ENCODE measurements around the gene PLEKHG4. TPM values are rescaled to one million over a fixed set of nuclear protein-coding genes. Genes with fewer than 3 reads are reported as not detected.
A peak's percentile ranks its signal among the peaks of the same experiment; 100 is the strongest.

Gene PLEKHG4
- total and polyA plus RNA-seq, 10 donors = 5.1 to 27.9 (median 13.0) TPM

DNA sequence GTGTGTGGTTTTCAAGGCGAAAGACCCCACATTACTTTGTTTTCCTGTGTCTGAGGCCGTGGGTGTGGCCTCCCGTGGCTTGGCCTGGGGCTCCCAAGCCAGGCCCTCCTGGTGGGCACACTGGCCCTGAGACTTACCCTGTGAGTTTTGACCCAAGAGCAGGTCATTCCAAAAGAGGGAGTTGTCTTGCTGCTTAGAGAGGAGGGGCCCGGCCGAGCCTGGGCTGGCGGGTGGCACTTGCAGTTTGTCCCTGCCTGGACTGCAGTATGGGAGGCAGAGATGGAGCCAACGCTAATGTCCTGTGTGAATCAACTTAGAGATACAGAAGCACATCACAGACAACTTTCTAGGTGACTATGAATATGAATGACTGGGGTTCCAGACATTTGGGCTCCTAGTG lies 22.7 kb downstream of the PLEKHG4 start:
- no peaks in the 10 kb centered on the region for H3K9me3 ChIP-seq
- no peaks in the 10 kb centered on the region for H3K4me1 ChIP-seq
- TF ChIP-seq, protein P1, sequence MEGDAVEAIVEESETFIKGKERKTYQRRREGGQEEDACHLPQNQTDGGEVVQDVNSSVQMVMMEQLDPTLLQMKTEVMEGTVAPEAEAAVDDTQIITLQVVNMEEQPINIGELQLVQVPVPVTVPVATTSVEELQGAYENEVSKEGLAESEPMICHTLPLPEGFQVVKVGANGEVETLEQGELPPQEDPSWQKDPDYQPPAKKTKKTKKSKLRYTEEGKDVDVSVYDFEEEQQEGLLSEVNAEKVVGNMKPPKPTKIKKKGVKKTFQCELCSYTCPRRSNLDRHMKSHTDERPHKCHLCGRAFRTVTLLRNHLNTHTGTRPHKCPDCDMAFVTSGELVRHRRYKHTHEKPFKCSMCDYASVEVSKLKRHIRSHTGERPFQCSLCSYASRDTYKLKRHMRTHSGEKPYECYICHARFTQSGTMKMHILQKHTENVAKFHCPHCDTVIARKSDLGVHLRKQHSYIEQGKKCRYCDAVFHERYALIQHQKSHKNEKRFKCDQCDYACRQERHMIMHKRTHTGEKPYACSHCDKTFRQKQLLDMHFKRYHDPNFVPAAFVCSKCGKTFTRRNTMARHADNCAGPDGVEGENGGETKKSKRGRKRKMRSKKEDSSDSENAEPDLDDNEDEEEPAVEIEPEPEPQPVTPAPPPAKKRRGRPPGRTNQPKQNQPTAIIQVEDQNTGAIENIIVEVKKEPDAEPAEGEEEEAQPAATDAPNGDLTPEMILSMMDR (IDR thresholded peaks at IDR 0.05 in 8 of 11, conservative IDR thresholded peaks at IDR 0.05 in 3 of 11) = no peak
- TF ChIP-seq POLR2A (IDR thresholded peaks at IDR 0.05) = no peak
- no peak for TF ChIP-seq POLR2AphosphoS5 (IDR thresholded peaks at IDR 0.05)
- H3K27ac ChIP-seq = no peak overlapping the region
- peak; percentile 41 for DNase-seq
- H3K27me3 ChIP-seq (replicated peaks in 1 of 7) = no peaks in the 10 kb centered on the region
- H3K36me3 ChIP-seq = no peaks in the 10 kb centered on the region
- H3K4me3 ChIP-seq = no peak overlapping the region
- intact Hi-C loops (cut with DNase I; ENCODE audit: low total_unique reads) = no loop called here
- 69 to 91% (median 81%) methylated on average over 7 of the region's 7 CpGs for WGBS, 5 donors

DNA sequence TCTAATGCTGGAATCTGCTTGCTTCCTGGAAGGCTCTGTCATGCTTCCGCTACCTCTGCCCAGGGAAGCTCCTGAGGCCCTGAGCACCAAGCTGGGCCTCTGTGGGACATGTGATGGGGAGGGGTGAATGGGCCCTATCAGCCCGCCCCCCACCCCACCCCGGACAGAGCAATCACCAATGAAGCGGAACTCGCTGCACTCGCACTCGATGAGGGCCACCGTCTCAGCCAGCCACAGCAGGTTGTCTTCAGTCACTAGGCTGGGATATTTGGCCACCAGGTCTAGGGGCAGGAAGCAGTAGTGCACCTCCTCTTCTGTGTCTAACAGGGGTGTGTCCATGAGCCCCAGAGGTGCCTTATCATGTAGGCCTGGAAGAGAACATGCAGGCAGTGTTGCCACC lies 23.6 kb downstream of the PLEKHG4 start:
- Histone ChIP-seq H3K9me3 (no peaks in the 10 kb centered on the region), H3K4me3 (no peak overlapping the region), H3K27ac (no peak overlapping the region), H3K4me1 (peaks cover 0 to 3% (median under 1%) of the 10 kb centered on the region in 6 donors), H3K36me3 (no peaks in the 10 kb centered on the region), H3K27me3 (replicated peaks in 1 of 7) (no peaks in the 10 kb centered on the region)
- TF ChIP-seq, protein P1 (IDR thresholded peaks at IDR 0.05 in 8 of 11, conservative IDR thresholded peaks at IDR 0.05 in 3 of 11) = no peak
- TF ChIP-seq POLR2AphosphoS5 (IDR thresholded peaks at IDR 0.05) (no peak), POLR2A (IDR thresholded peaks at IDR 0.05) (no peak)
- intact Hi-C loops (cut with DNase I; ENCODE audit: low total_unique reads) = no loop called here
- 87 to 97% (median 93%) methylated on average over 6 to 8 of the region's 8 CpGs for WGBS, 5 donors
- peak; percentile 25 for DNase-seq

DNA sequence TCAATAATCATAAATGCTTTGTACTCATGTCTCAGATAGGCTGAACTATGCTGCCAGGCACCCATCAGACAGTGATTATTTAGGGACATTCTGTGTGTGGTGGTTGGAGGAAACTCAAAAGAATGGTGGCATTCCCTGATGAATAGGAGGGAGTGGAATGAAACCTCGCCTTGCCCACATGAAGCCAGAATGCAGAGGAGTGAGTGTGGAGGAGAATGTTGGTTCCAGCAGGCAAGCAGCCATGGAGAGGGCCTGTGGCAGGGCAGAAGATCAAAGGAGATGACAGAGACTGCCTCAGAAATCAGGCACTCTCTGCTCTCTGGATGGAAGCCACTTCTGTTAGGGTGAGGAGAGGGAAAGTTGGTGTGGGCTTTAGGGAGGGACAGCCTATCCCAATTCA lies 24.7 kb downstream of the PLEKHG4 start:
- intact Hi-C loops (cut with DNase I; ENCODE audit: low total_unique reads) = no loop called here
- Histone ChIP-seq H3K4me3 (no peak overlapping the region), H3K27ac (no peak overlapping the region), H3K36me3 (no peaks in the 10 kb centered on the region), H3K9me3 (no peaks in the 10 kb centered on the region), H3K4me1 (peaks cover 0 to 14% (median 8%) of the 10 kb centered on the region in 6 donors), H3K27me3 (replicated peaks in 1 of 7) (no peaks in the 10 kb centered on the region)
- TF ChIP-seq POLR2A (IDR thresholded peaks at IDR 0.05) (no peak), POLR2AphosphoS5 (IDR thresholded peaks at IDR 0.05) (no peak)
- 73 to 96% (median 85%) methylated on average over 1 of the region's 1 CpG for WGBS, 5 donors
- peak; percentile 12 for DNase-seq

DNA sequence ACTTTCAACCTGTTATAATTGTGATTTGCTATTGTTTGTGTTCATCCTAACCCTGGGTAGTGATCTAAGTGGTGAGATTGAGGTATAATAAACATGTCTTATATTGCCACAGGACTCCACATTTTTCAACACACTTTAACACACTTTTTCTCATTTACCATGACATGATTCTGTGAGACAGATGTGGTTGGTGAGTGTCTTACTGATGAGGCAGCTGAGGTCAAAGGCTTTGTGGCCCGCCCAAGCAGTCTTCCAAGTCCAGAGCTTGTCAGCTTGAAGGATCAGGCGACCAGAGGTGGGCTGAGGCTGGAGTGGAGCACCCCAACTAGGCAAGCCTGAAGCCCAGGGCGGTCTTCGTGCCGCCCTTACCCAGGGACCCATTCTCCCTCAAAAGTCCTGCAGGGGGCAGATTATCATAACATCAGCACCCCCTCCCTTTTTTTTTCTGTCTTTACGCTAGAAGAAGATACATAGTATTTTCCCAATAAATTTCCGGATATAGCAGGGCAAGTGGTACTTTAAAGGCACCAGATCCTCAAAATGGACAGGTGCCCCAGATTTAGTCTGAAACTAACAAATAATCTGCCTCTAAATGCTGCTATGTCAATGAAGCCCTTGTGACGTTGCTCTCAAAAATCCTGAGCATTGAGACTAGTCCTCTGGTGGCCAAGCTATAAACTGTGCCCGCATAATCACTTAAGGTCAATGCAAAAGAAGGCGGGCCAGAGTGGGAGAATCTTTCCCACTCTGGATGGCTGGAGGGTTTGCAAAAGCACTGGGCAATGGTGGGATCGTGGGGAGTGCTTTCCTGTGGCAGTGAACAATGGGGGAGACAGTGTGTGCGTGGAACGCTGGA lies 26.1 kb downstream of the PLEKHG4 start:
- WGBS, 5 donors = 86 to 96% (median 92%) methylated on average over 13 of the region's 13 CpGs
- intact Hi-C loops (cut with DNase I; ENCODE audit: low total_unique reads) = no loop called here
- no peak for DNase-seq
- Histone ChIP-seq H3K27ac (no peak overlapping the region), H3K4me1 (peaks cover 0 to 15% (median 8%) of the 10 kb centered on the region in 6 donors), H3K9me3 (no peaks in the 10 kb centered on the region), H3K27me3 (replicated peaks in 1 of 7) (no peaks in the 10 kb centered on the region), H3K36me3 (no peaks in the 10 kb centered on the region), H3K4me3 (no peak overlapping the region)
- TF ChIP-seq POLR2A (IDR thresholded peaks at IDR 0.05) = no peak
- TF ChIP-seq, protein P1 (IDR thresholded peaks at IDR 0.05 in 8 of 11, conservative IDR thresholded peaks at IDR 0.05 in 3 of 11) = no peak
- TF ChIP-seq POLR2AphosphoS5 (IDR thresholded peaks at IDR 0.05) = no peak
